Ectodermal cell (in vitro differentiated cells): ENCODE measurements around the gene FRMD8.

Experiments
- H3K27ac ChIP-seq: 2 replicates; pipeline ENCODE4 v1.7.0; 2013; ENCODE audit warnings: mild to moderate bottlenecking, low read depth, low read length; ENCODE audit not compliant: insufficient read depth, poor library complexity, severe bottlenecking
- H3K27me3 ChIP-seq: 2 replicates; pipeline ENCODE4 v1.7.0; 2013; ENCODE audit warnings: mild to moderate bottlenecking, low read length; ENCODE audit not compliant: insufficient read depth, control insufficient read depth, poor library complexity, severe bottlenecking
- H3K36me3 ChIP-seq: one replicate; pipeline ENCODE4 v1.7.0; 2013; ENCODE audit warnings: low read length; ENCODE audit not compliant: control insufficient read depth, insufficient read depth
- H3K4me1 ChIP-seq: one replicate; pipeline ENCODE4 v1.7.0; 2013; ENCODE audit warnings: low read length; ENCODE audit not compliant: control insufficient read depth, insufficient read depth
- H3K4me3 ChIP-seq: 2 replicates; pipeline ENCODE4 v1.7.0; 2013; ENCODE audit warnings: low read depth, low read length, control low read depth; ENCODE audit not compliant: insufficient read depth
- H3K9me3 ChIP-seq: 2 replicates; pipeline ENCODE4 v1.7.0; 2013; ENCODE audit warnings: mild to moderate bottlenecking, low read length, moderate library complexity; ENCODE audit not compliant: control insufficient read depth
- WGBS, 2 experiments: methylation state at CpG; one replicate each; pipeline ENCODE4 v1.1.7; 2013; ENCODE audit warnings: missing lambda C conversion rate in 2 of 2; 5-methylcytosine and 5-hydroxymethylcytosine counted together

FRMD8 gene

DNA sequence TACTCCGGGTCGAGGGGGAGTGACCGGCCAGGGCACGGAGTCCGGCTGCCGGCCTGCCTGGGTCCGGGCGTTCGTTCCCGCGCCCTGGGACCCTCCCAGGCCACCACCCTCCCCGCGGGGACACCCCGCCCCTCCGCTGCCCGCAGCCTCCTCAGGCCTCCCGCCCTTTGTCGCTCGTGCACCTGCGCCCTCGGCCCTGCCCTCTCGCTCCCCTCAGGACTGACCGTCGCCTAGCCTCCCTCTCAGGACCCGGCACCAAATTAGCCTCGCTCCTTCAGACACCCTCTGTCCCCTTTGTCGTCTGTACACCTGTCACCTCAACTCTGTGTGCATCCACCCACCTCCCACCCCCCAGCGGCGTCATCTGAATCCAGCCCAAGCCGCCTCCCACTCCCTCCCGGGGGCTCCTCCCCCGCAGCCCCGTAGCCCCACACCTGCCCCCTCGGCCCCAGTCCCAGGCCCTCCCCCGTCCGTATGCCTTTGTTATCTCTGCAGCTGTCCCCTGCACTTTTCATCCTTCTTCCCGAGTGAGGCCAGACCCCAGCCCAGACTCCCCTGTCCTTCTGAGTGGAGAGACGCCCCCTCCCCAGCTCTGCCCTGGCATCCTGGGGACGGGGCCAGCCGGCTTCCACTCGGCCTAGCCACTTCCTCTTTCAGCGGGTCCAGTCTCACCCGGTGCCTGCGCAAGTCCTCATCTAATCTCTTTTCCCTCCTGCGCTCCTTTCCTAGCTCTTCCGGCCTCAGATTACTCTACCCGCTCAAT lies 31.2 kb upstream of the FRMD8 start:
- Histone ChIP-seq H3K4me3 (peak overlapping the region; percentile 74), H3K27me3 (peaks cover 27% of the 10 kb centered on the region), H3K27ac (no peak overlapping the region), H3K4me1 (peaks cover 7% of the 10 kb centered on the region), H3K9me3 (no peaks in the 10 kb centered on the region), H3K36me3 (peaks cover 21% of the 10 kb centered on the region)
- WGBS, 2 experiments, result 3 to 4% methylated on average over 47 of the region's 47 CpGs

DNA sequence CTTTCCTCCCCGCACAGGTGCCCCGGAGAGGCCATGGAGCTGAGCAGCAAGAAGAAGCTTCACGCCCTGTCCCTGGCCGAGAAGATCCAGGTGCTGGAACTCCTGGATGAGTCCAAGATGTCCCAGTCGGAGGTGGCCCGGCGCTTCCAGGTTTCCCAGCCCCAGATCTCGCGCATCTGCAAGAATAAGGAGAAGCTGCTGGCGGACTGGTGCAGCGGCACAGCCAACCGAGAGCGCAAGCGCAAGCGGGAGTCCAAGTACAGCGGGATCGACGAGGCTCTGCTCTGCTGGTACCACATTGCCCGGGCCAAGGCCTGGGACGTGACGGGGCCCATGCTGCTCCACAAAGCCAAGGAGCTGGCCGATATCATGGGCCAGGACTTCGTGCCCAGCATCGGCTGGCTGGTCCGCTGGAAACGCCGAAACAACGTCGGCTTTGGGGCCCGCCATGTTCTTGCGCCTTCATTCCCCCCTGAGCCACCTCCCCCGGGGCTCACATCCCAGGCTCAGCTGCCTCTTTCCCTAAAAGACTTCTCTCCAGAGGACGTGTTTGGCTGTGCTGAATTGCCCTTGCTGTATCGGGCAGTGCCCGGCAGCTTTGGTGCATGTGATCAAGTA lies 30.6 kb upstream of the FRMD8 start:
- Histone ChIP-seq H3K4me3 (peak overlapping the region; percentile 22), H3K4me1 (peaks cover 7% of the 10 kb centered on the region), H3K9me3 (no peaks in the 10 kb centered on the region), H3K36me3 (peaks cover 15% of the 10 kb centered on the region), H3K27me3 (peaks cover 27% of the 10 kb centered on the region), H3K27ac (no peak overlapping the region)
- WGBS, 2 experiments, result 79% methylated on average over 35 of the region's 35 CpGs

- WGBS, 2 experiments, result 93 to 95% methylated on average over 30 of the region's 30 CpGs
- no peak overlapping the region for H3K4me3 ChIP-seq
- H3K4me1 ChIP-seq, result peaks cover 7% of the 10 kb centered on the region
- H3K9me3 ChIP-seq, result no peaks in the 10 kb centered on the region
- H3K27me3 ChIP-seq, result peaks cover 27% of the 10 kb centered on the region
- peaks cover 9% of the 10 kb centered on the region for H3K36me3 ChIP-seq
- no peak overlapping the region for H3K27ac ChIP-seq
Measured at GRCh38 chr11:65356394-65356972, 30.0 kb upstream of the FRMD8 start.

- Histone ChIP-seq H3K4me3 (no peak overlapping the region), H3K9me3 (no peaks in the 10 kb centered on the region), H3K36me3 (no peaks in the 10 kb centered on the region), H3K4me1 (peaks cover 7% of the 10 kb centered on the region), H3K27me3 (peaks cover 27% of the 10 kb centered on the region), H3K27ac (no peak overlapping the region)
- WGBS, 2 experiments, result 91 to 92% methylated on average over 8 of the region's 8 CpGs
Measured at GRCh38 chr11:65357856-65358356, 28.5 kb upstream of the FRMD8 start.

DNA sequence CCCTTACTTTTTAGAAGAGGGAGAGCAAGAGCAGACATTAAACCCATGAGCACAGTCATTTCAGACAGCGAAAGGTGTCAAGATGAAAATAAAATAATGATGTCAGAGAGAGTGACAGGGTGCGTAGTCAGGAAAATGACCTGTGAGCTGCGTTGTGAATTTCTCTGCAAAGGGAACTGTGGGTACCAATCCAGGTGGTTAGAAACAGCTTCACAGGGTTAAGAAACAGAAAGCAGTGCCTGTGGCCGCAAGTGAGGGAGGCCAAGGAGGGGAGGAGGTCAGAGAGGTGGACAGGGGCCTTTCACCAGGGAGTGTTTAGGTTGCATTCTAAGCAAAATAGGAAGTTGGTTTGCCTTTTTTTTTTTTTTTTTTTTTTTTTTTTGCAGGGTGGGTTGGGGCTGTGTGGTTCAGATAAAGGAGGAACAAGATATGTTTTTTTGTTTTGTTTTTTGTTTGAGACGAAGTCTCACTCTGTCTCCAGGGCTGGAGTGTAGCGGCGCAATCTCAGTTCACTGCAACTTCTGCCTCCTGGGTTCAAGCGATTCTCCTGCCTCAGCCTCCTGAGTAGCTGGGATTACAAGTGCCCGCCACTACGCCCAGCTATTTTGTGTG lies 24.0 kb upstream of the FRMD8 start:
- no peaks in the 10 kb centered on the region for H3K36me3 ChIP-seq
- H3K9me3 ChIP-seq, result no peaks in the 10 kb centered on the region
- H3K27me3 ChIP-seq, result peaks cover 3% of the 10 kb centered on the region
- WGBS, 2 experiments, result 97% methylated on average over 10 of the region's 10 CpGs
- no peak overlapping the region for H3K27ac ChIP-seq
- H3K4me3 ChIP-seq, result no peak overlapping the region
- H3K4me1 ChIP-seq, result no peaks in the 10 kb centered on the region

DNA sequence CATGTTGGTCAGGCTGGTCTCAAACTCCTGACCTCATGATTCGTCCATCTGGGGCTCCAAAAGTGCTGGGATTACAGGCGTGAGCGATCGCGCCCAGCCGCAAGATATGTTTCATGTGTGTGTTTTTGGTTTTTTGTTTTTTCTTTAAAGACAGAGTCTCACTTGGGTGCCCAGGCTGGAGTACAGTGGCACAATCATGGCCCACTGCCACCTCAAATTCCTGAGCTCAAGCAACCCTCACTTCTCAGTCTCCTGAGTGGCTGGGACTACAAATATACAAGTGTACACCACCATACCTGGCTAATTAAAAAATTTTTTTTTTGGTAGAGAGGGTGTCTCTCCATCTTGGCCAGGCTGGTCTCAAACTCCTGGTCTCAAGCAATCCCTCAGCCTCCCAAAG lies 23.5 kb upstream of the FRMD8 start:
- WGBS, 2 experiments, result 87 to 97% methylated on average over 6 of the region's 6 CpGs
- Histone ChIP-seq H3K27me3 (no peaks in the 10 kb centered on the region), H3K9me3 (no peaks in the 10 kb centered on the region), H3K36me3 (no peaks in the 10 kb centered on the region), H3K4me3 (no peak overlapping the region), H3K27ac (no peak overlapping the region), H3K4me1 (no peaks in the 10 kb centered on the region)

- no peak overlapping the region for H3K4me3 ChIP-seq
- H3K27me3 ChIP-seq, result no peaks in the 10 kb centered on the region
- no peaks in the 10 kb centered on the region for H3K9me3 ChIP-seq
- H3K36me3 ChIP-seq, result no peaks in the 10 kb centered on the region
- no peaks in the 10 kb centered on the region for H3K4me1 ChIP-seq
- WGBS, 2 experiments, result 73 to 80% methylated on average over 3 of the region's 3 CpGs
- no peak overlapping the region for H3K27ac ChIP-seq
Measured at GRCh38 chr11:65363770-65364169, 22.7 kb upstream of the FRMD8 start.

DNA sequence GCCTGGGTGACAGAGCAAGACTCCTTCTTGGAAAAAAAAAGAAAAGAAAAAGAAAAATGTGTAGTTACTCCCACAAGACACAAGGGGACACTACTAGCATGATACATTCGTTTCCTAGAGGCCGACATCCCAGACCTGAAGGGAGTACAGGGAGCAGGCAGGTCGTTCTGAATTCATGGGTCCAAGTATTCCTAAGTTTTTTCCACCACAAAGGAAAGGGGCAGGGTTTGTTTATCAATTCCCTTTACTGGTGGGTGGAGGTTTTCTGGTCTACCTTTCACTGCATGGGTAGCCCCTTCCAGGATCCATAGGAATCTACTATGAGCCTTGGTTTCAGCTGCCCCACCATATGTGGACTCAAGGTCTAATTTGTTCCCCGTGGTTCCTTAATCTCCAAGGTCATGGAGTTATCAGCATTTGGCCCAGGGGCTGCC lies 20.1 kb upstream of the FRMD8 start:
- Histone ChIP-seq H3K27me3 (no peaks in the 10 kb centered on the region), H3K36me3 (no peaks in the 10 kb centered on the region), H3K4me3 (no peak overlapping the region), H3K9me3 (no peaks in the 10 kb centered on the region), H3K27ac (peak overlapping the region; percentile 3), H3K4me1 (no peaks in the 10 kb centered on the region)
- WGBS, 2 experiments, result 24 to 29% methylated on average over 4 of the region's 4 CpGs

GRCh38 chr11:65370659-65371049 lies 15.8 kb upstream of the FRMD8 start:
- Histone ChIP-seq H3K9me3 (no peaks in the 10 kb centered on the region), H3K27ac (no peak overlapping the region), H3K4me3 (no peak overlapping the region), H3K4me1 (no peaks in the 10 kb centered on the region), H3K27me3 (no peaks in the 10 kb centered on the region), H3K36me3 (no peaks in the 10 kb centered on the region)
- WGBS, 2 experiments, result 92% methylated on average over 6 of the region's 6 CpGs
